Activated T-cell treated with anti-CD3 and anti-CD28 coated beads, Interleukin-2, amount 50 U/mL, for 72 hours (primary cell): ENCODE data around the gene SWAP70. TPM values are rescaled to one million over a fixed set of nuclear protein-coding genes. Genes with fewer than 3 reads are reported as not detected.
"Not testable (repeated sequence)": the region's sequence is repeated elsewhere in the genome, so short reads cannot be mapped to it uniquely, and the experiment has no call there.

ENCODE experiments used
- ATAC-seq, 2 donors: fragments of 150-1000 bp; cut with Tn5 transposase; replicated peaks in 1 of 2; 2 replicates each; pipeline ENCODE4 v1.10.0; 2021; ENCODE audit warnings: moderate library complexity in 2 of 2, mild to moderate bottlenecking in 1 of 2
- DNase-seq, 2 donors: peaks; one replicate each; pipeline ENCODE4 v3.0.0; 2021 to 2022; ENCODE audit warnings: mixed read lengths in 1 of 2
- H3K27ac Mint-ChIP-seq: one replicate; pipeline ENCODE4 v1.8.0; 2022; ENCODE audit warnings: mild to moderate bottlenecking, moderate library complexity, mixed read lengths
- H3K27me3 Mint-ChIP-seq: one replicate; pipeline ENCODE4 v1.8.0; 2022; ENCODE audit warnings: low read depth, mixed read lengths
- H3K36me3 Mint-ChIP-seq, 2 donors: one replicate each; pipeline ENCODE4 v1.8.0; 2022; ENCODE audit warnings: mixed read lengths in 2 of 2, mild to moderate bottlenecking in 1 of 2; ENCODE audit not compliant: insufficient read depth in 2 of 2
- H3K4me1 Mint-ChIP-seq: one replicate; pipeline ENCODE4 v1.8.0; 2022; ENCODE audit warnings: low read depth, mixed read lengths
- H3K4me3 Mint-ChIP-seq, 2 donors: one replicate each; pipeline ENCODE4 v1.8.0; 2022; ENCODE audit warnings: mild to moderate bottlenecking in 2 of 2, mixed read lengths in 2 of 2, moderate library complexity in 2 of 2
- H3K9me3 Mint-ChIP-seq, 2 donors: one replicate each; pipeline ENCODE4 v1.8.0; 2022; ENCODE audit warnings: mixed read lengths in 2 of 2
- total RNA-seq, 2 donors: library from RNA; stranded (reverse); gene quantifications; one replicate each; pipeline ENCODE4 v1.2.3, GENCODE V29; 2022

The SWAP70 gene
- total RNA-seq, 2 donors from 2014 or later = 7.7 to 12.4 TPM

DNA sequence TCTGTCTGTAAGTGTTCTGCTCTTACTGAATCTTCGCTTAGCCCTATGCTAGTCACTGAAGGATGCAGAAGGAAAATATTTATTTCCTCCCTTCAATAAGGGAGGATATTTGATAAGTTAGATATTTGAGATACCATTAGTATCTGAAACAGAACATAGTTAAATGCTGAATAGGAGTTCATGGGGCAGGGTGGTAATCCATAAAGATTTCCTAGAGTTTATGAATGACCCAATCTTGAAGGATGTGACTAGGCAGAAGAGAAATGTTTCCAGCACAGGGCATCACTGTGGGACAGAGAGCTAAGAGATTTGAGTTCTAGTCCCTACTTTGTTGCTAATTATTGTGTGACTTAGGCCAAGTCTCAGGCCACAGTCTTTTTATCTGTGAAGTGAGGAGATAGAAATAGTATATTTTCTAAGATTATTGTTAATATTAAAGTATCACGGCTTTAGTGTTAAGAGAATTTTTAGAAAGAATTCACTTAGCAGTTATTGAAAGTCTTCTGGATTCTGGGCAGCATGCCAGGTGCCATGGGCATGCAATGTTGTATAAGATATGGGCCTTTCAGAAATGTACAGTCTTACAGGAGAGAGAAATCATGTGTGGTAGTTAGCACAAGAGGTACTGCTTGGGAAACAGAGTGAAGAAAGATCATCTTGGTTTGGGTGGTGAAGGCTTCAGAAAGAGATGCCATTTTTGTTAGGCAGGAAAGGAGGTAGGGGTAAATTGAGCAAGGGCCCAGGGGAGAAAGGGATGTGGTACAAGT, 24.0 kb downstream of the SWAP70 start:
- ATAC-seq = no peak
- no peak for DNase-seq
- Mint-ChIP-seq H3K4me3 (no peak overlapping the region), H3K4me1 (peaks cover 3% of the 10 kb centered on the region), H3K27me3 (no peaks in the 10 kb centered on the region), H3K36me3 (no peaks in the 10 kb centered on the region), H3K9me3 (no peaks in the 10 kb centered on the region), H3K27ac (no peak overlapping the region)

DNA sequence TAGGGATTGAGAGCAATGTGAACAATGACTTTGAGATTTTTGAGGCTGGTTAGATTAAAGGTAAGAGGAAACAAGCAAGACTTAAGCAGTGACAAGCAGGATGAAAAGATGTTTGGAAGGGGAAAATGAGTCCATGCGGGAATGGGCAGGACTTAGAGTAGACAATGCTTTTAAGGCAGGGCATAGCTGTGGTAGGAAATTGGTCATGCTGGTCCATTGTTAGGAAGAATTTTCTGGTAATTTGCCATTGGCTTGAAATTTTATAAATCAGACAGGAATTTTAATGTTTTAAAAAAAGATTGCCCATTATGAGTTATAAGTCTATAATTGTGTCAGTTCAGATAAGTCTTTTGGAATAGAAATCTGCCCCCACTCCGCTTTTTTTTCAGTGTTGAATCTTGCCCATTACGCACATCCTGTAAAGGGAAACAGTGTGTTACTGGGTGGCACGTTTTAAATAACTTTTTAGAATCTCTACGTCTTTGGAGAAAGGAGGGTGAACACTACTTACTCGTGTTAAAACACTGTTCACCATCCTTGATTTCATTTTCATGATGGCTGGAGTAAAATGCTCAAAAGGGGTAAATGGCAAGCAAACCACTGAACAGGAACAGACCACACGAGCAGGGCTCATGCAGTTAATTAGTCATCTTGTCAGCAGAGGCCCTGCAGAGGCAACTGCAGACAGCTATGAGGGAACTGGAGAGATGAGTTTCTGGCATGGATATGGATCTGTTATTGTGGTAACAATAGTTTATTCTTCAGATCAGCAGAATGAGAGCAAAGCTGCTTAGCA, 25.0 kb downstream of the SWAP70 start:
- DNase-seq = peak; percentile 18 to 29
- H3K4me1 Mint-ChIP-seq = peaks cover 3% of the 10 kb centered on the region
- ATAC-seq = peak; percentile 90
- no peak overlapping the region for H3K27ac Mint-ChIP-seq
- H3K36me3 Mint-ChIP-seq = no peaks in the 10 kb centered on the region
- no peak overlapping the region for H3K4me3 Mint-ChIP-seq
- no peaks in the 10 kb centered on the region for H3K9me3 Mint-ChIP-seq
- H3K27me3 Mint-ChIP-seq = no peaks in the 10 kb centered on the region

DNA sequence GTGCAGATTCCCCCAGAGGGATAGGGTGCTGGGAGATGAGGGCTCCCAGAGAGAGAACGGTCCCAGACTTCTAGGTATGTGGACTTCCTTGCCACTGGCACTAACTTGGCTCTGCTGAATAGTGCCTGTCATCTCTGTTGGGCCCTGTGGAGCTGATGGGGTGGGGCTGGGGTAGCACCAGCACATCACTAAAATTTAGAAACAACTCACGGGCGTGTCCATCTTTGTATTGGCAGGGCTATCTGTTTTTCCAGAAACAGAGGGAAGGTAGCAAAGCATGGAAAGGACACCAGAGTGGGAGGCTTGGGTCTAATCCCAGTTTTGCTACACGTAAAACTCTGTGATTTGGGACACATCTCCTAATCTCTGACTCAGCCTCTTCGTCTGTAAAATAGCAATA, 25.8 kb downstream of the SWAP70 start:
- Mint-ChIP-seq H3K36me3 (no peaks in the 10 kb centered on the region), H3K27ac (no peak overlapping the region), H3K4me1 (peaks cover 3% of the 10 kb centered on the region), H3K4me3 (no peak overlapping the region), H3K27me3 (no peaks in the 10 kb centered on the region), H3K9me3 (no peaks in the 10 kb centered on the region)
- DNase-seq (no peak), ATAC-seq (no peak)

DNA sequence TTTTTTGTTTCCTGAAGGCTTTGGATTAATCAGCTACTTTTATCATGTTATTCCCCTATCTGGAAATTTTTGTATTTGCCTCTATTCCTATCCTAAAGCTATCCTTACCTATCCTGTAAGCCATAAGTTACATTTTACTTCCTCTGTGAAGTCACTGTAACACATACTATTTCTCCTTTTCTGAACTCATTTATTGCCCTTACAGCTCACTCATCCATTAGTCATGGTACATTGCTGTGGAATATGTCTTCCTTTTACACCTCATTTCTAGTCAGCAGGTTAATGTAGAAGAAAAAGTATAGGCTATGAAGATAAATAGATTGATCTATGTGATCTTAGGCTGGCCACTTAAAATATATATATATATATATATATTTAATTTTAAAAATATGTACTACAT, 28.0 kb downstream of the SWAP70 start:
- H3K27me3 Mint-ChIP-seq = no peaks in the 10 kb centered on the region
- H3K4me3 Mint-ChIP-seq = no peak overlapping the region
- DNase-seq (no peak), ATAC-seq (peak in 1 of 2 donors; percentile 53)
- no peak overlapping the region for H3K27ac Mint-ChIP-seq
- H3K36me3 Mint-ChIP-seq = peaks cover 0 to 3% of the 10 kb centered on the region in 2 donors
- H3K9me3 Mint-ChIP-seq = no peaks in the 10 kb centered on the region
- peaks cover 3% of the 10 kb centered on the region for H3K4me1 Mint-ChIP-seq

DNA sequence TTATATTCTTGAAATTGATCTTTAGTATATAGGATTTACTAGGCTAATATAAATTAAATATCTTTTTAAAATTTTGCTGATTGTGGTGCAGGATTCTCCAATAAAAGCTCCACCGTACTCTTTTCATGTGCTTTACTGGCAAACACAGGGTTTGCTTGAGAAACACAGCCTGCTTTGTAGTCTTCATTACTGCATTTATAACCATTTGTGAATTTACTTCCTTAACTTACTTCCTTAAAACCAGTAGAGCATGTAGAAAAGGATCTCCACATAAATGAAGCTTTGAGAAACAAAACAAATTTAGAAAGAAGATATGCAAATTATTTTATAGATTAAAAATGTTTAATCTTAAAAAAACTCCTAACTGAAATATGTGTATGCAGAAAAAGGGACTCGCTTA, 28.8 kb downstream of the SWAP70 start:
- Mint-ChIP-seq H3K4me1 (peaks cover 3% of the 10 kb centered on the region), H3K27ac (no peak overlapping the region), H3K9me3 (no peaks in the 10 kb centered on the region), H3K4me3 (no peak overlapping the region), H3K27me3 (no peaks in the 10 kb centered on the region), H3K36me3 (peaks cover 0 to 3% of the 10 kb centered on the region in 2 donors)
- ATAC-seq (no peak), DNase-seq (no peak)

DNA sequence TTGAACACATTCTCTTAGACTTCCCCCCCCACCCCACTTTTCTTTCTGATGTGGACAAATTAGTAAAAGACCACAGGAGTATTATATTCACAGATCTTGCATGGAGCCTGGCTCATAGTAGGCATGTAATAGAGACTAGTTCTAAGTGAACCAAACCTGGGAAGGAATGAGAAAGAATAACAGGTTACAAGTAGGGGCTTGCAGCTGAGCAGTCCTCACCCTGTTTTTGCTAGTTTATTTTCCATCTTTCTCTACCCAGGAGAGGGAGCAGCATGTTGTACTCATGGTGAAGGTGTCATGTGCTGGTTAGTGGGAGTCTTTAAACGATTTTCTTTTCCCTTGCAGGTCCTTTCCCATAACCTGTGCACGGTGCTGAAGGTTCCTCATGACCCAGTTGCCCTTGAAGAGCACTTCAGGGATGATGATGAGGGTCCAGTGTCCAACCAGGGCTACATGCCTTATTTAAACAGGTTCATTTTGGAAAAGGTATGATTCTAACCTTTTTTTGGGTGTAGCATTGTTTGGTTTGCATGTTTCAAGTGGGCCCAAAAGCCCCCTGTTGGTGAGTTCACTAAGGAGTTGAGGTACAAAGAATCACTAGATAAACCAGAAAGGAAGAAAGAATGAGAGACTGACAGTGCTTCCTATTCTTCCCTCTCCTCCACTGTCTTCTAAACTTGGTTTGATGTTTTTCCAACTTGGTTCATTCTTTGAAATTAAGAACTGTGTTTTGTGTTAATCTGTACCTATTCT, 30.1 kb downstream of the SWAP70 start:
- DNase-seq (no peak), ATAC-seq (no peak)
- H3K4me3 Mint-ChIP-seq = no peak overlapping the region
- peaks cover 0 to 3% of the 10 kb centered on the region in 2 donors for H3K36me3 Mint-ChIP-seq
- H3K9me3 Mint-ChIP-seq = no peaks in the 10 kb centered on the region
- H3K4me1 Mint-ChIP-seq = peaks cover 3% of the 10 kb centered on the region
- no peaks in the 10 kb centered on the region for H3K27me3 Mint-ChIP-seq
- no peak overlapping the region for H3K27ac Mint-ChIP-seq

DNA sequence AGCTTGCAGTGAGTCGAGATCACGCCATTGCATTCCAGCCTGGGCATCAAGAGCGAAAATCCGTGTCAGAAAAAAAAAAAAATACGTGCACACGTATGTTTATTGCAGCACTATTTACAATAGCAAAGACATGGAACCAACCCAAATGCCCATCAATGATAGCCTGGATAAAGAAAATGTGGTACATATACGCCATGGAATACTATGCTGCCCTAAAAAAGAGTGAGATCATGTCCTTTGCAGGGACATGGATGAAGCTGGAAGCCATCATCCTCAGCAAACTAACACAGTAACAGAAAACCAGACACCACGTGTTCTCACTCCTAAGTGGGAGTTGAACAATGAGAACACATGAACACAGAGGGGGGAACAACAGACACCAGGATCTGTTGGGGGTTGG, 31.4 kb downstream of the SWAP70 start:
- H3K36me3 Mint-ChIP-seq, H3K27me3 Mint-ChIP-seq, ATAC-seq, DNase-seq, H3K9me3 Mint-ChIP-seq, H3K27ac Mint-ChIP-seq, H3K4me3 Mint-ChIP-seq, H3K4me1 Mint-ChIP-seq: not testable (repeated sequence)

DNA sequence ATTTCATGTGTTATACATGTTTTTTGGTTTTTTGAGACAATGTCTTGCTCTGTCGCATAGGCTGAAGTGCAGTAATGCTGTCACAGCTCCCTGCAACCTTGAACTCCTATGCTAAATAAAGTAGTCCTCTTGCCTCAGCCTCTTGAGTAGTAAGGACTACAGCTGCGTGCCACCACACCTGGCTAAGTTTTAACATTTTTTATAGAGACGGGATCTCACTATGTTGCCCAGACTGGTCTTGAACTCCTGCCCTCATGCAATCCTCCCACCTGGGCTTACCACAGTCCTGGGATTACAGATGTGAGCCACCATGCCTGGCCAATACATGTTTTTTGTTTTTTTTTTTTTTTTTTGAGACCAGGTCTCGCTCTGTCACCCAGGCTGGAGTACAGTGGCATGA, 33.9 kb downstream of the SWAP70 start:
- no peak for ATAC-seq
- H3K9me3 Mint-ChIP-seq = no peaks in the 10 kb centered on the region

DNA sequence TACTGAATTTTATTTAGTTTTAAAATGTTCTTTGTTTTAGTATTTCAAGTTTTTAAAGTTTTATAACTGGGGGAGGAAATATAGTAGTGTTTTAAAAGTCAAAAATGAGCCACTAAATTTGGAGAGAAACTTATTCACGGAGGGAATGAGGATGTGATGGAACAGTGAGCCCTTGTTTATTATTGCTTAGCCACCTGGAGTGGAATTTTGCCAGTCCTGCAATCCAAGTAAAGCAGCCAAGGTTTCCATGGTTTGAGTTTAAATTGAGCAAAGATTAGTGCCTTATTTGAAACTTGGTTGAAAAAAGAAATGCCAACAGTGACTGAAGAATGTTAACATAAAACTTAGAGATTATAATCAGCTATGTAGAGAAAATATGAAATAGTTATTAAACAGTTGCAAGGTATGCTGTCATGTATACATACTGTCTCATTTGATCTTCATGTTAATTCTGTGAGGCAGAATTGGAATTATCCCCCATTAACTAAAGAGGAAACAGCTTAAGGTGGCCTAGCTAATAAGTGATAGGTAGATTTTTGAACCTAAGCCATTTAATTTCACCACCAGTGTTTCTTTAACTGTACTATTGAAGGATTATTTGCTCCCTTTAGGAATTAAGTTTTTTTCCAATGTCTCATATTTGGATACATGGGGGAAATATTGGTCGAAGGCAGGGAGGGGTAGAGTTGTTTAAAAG, 36.4 kb downstream of the SWAP70 start:
- Mint-ChIP-seq H3K36me3 (peaks cover 0 to 3% of the 10 kb centered on the region in 2 donors), H3K9me3 (no peaks in the 10 kb centered on the region), H3K27me3 (no peaks in the 10 kb centered on the region), H3K4me3 (no peak overlapping the region), H3K27ac (no peak overlapping the region), H3K4me1 (peaks cover 22% of the 10 kb centered on the region)
- DNase-seq (no peak), ATAC-seq (no peak)

More for the DNA sequence above, 33.9 kb downstream of the SWAP70 start:
- Mint-ChIP-seq H3K4me3 (no peak overlapping the region), H3K36me3 (peaks cover 0 to 3% of the 10 kb centered on the region in 2 donors), H3K4me1 (peaks cover 12% of the 10 kb centered on the region), H3K27me3 (no peaks in the 10 kb centered on the region), H3K27ac (no peak overlapping the region)
- no peak for DNase-seq

DNA sequence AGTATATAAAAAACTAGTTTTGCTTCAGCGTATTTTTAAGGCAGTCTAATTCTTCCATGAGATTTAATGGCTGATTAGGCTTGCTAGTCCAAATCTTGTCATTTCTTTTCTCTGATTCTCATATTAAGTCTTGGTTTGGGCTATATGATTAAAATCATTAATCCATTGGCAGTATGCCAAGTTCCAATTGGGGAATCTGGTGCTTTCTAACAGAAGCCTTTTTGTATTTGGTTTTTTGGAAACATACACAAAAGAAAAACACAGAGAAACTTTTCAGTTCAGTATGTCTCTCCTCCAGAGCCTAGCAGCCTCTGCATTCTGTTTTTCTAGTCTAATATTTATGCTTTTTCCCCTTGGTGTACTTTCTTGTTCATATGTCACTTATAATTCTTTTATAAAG, 37.9 kb downstream of the SWAP70 start:
- Mint-ChIP-seq H3K9me3 (peaks cover 0 to 1% of the 10 kb centered on the region in 2 donors), H3K27me3 (no peaks in the 10 kb centered on the region), H3K27ac (peak overlapping the region; percentile 45), H3K4me1 (peaks cover 22% of the 10 kb centered on the region), H3K36me3 (no peaks in the 10 kb centered on the region), H3K4me3 (peak overlapping the region in 1 of 2 donors; percentile 50)
- DNase-seq = no peak
- no peak for ATAC-seq

DNA sequence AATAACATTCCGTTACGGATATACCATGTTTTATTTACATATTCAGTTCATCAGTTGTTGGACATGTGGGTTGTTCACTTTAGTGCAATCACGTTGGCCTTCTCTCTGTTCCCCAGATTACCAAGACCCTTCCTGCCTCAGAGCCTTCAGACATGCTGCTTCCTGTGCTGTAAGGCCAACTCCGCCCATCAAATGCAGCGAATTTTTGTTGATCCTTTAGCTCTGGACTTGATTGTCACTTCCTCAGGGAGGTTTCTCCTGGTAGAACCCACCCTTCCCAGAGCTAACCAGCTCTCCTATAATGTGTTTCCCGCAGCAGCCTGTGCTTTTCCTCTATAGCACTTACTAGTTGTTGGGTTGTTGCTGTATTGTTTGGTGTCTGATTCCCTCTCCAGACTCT, 39.4 kb downstream of the SWAP70 start:
- DNase-seq (no peak), ATAC-seq (no peak)
- Mint-ChIP-seq H3K4me3 (no peak overlapping the region), H3K9me3 (peaks cover 0 to 1% of the 10 kb centered on the region in 2 donors), H3K36me3 (no peaks in the 10 kb centered on the region), H3K4me1 (peaks cover 22% of the 10 kb centered on the region), H3K27ac (no peak overlapping the region), H3K27me3 (no peaks in the 10 kb centered on the region)

DNA sequence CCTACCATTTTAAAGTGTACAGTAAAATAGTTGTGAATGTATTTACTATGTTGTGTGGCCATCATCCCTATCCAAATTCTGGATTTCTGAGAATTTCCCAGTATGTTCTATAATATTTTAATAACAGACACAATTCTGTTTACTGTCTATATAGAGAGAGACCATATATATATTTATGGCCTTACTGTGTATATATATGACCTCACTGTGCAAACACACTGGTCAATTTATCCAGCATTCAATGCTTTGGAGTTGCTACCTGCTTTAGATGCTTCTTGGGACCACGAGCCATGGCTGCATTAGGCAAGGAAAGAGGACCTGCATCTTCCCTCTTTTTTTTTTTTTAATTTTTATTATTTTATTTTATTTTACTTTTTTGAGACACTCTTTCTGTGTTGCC, 40.2 kb downstream of the SWAP70 start:
- H3K27me3 Mint-ChIP-seq = no peaks in the 10 kb centered on the region
- no peak for ATAC-seq
- no peaks in the 10 kb centered on the region for H3K36me3 Mint-ChIP-seq
- H3K27ac Mint-ChIP-seq = peak overlapping the region; percentile 63
- peaks cover 22% of the 10 kb centered on the region for H3K4me1 Mint-ChIP-seq
- peaks cover 0 to 1% of the 10 kb centered on the region in 2 donors for H3K9me3 Mint-ChIP-seq
- no peak overlapping the region for H3K4me3 Mint-ChIP-seq
- no peak for DNase-seq
